ENCODE results near the gene PCDHGC4.

Gene PCDHGC4

GRCh38 chr5:141441571-141442170, 43.2 kb upstream of the PCDHGC4 start:
- Histone ChIP-seq H3K27me3 (ENCODE audit: control insufficient read depth in 1 of 2, insufficient read depth in 1 of 2, low read length in 2 of 2) (no peaks in the 10 kb centered on the region), H2BK12ac (ENCODE audit: low read length in 2 of 2) (no peak overlapping the region), H3K9ac (ENCODE audit: low read length) (no peak overlapping the region), H3K14ac (ENCODE audit: low read length in 2 of 2) (no peak overlapping the region), H2AFZ (ENCODE audit: low read depth, low read length) (no peak overlapping the region), H3K27ac (ENCODE audit: low read length, poor library complexity, severe bottlenecking) (no peak overlapping the region), H2BK15ac (ENCODE audit: low read depth, poor library complexity, severe bottlenecking) (no peak overlapping the region), H3K4me3 (ENCODE audit: insufficient read depth in 1 of 2, low read depth in 1 of 2, low read length in 2 of 2) (peak overlapping the region in 1 of 2 experiments; percentile 7), H3K4ac (ENCODE audit: low read depth in 1 of 2, low read length in 2 of 2) (no peak overlapping the region), H3K36me3 (ENCODE audit: control insufficient read depth in 1 of 2, insufficient read depth in 2 of 2, low read depth in 1 of 2, low read length in 2 of 2) (peaks cover 7 to 9% of the 10 kb centered on the region in 2 experiments), H2AK5ac (ENCODE audit: low read length, severe bottlenecking) (peak overlapping the region; percentile 13), H3K4me2 (ENCODE audit: low read length, poor library complexity, severe bottlenecking) (no peak overlapping the region), H3K79me1 (replicated peaks; ENCODE audit: low read length, poor library complexity, severe bottlenecking) (peaks cover 25% of the 10 kb centered on the region), H3K9me3 (ENCODE audit: control insufficient read depth, low read length) (peaks cover 10% of the 10 kb centered on the region), H3K4me1 (ENCODE audit: control insufficient read depth, insufficient read depth, low read depth, low read length) (peaks cover 5% of the 10 kb centered on the region), H3K18ac (ENCODE audit: low read depth in 1 of 2, low read length in 2 of 2) (no peak overlapping the region), H2BK5ac (ENCODE audit: low read depth, low read length, poor library complexity, severe bottlenecking) (no peak overlapping the region), H2BK120ac (ENCODE audit: low read depth, low read length) (no peak overlapping the region), H4K91ac (ENCODE audit: low read length) (no peak overlapping the region), H3K23ac (ENCODE audit: low read length in 2 of 2) (no peak overlapping the region), H4K8ac (ENCODE audit: low read length) (no peak overlapping the region)
- no peak for DNase-seq
- WGBS: 99% methylated on average over 45 of the region's 50 CpGs

GRCh38 chr5:141465351-141465750, 19.5 kb upstream of the PCDHGC4 start:
- peaks cover 2% of the 10 kb centered on the region for H3K4me1 ChIP-seq (ENCODE audit: control insufficient read depth, insufficient read depth, low read depth, low read length)
- H2BK120ac ChIP-seq (ENCODE audit: low read depth, low read length): no peak overlapping the region
- H2AK5ac ChIP-seq (ENCODE audit: low read length, severe bottlenecking): no peak overlapping the region
- H4K8ac ChIP-seq (ENCODE audit: low read length): no peak overlapping the region
- no peaks in the 10 kb centered on the region for H3K27me3 ChIP-seq (ENCODE audit: control insufficient read depth in 1 of 2, insufficient read depth in 1 of 2, low read length in 2 of 2)
- H3K36me3 ChIP-seq (ENCODE audit: control insufficient read depth in 1 of 2, insufficient read depth in 2 of 2, low read depth in 1 of 2, low read length in 2 of 2): peaks cover 0 to 8% of the 10 kb centered on the region in 2 experiments
- peak; percentile 22 for DNase-seq
- H3K4ac ChIP-seq (ENCODE audit: low read depth in 1 of 2, low read length in 2 of 2): no peak overlapping the region
- H3K14ac ChIP-seq (ENCODE audit: low read length in 2 of 2): no peak overlapping the region
- peaks cover 10% of the 10 kb centered on the region for H3K79me1 ChIP-seq (replicated peaks; ENCODE audit: low read length, poor library complexity, severe bottlenecking)
- 98% methylated on average over 3 of the region's 3 CpGs for WGBS
- no peak overlapping the region for H3K18ac ChIP-seq (ENCODE audit: low read depth in 1 of 2, low read length in 2 of 2)
- H3K4me3 ChIP-seq (ENCODE audit: insufficient read depth in 1 of 2, low read depth in 1 of 2, low read length in 2 of 2): no peak overlapping the region
- no peak overlapping the region for H2BK12ac ChIP-seq (ENCODE audit: low read length in 2 of 2)
- H3K4me2 ChIP-seq (ENCODE audit: low read length, poor library complexity, severe bottlenecking): no peak overlapping the region
- no peak overlapping the region for H4K91ac ChIP-seq (ENCODE audit: low read length)
- H3K9ac ChIP-seq (ENCODE audit: low read length): no peak overlapping the region
- H3K27ac ChIP-seq (ENCODE audit: low read length, poor library complexity, severe bottlenecking): peak overlapping the region; percentile 28
- H2BK15ac ChIP-seq (ENCODE audit: low read depth, poor library complexity, severe bottlenecking): no peak overlapping the region
- H2BK5ac ChIP-seq (ENCODE audit: low read depth, low read length, poor library complexity, severe bottlenecking): no peak overlapping the region
- no peak overlapping the region for H3K23ac ChIP-seq (ENCODE audit: low read length in 2 of 2)
- no peak overlapping the region for H2AFZ ChIP-seq (ENCODE audit: low read depth, low read length)
- H3K9me3 ChIP-seq (ENCODE audit: control insufficient read depth, low read length): no peaks in the 10 kb centered on the region

GRCh38 chr5:141475625-141476131, 9.2 kb upstream of the PCDHGC4 start, which contains the start of gene PCDHGC3:
TSS of gene PCDHGC3 (plus strand) at chr5:141475966. CDS start at chr5:141476117, 151 bp downstream.
- peak within 1 kb of the TSS; percentile 3 for H4K91ac ChIP-seq (ENCODE audit: low read length)
- H3K4me3 ChIP-seq (ENCODE audit: insufficient read depth in 1 of 2, low read depth in 1 of 2, low read length in 2 of 2): peak within 1 kb of the TSS; percentile 55 to 88
- H3K4me1 ChIP-seq (ENCODE audit: control insufficient read depth, insufficient read depth, low read depth, low read length): peaks cover 20% of the 10 kb centered on the region
- H3K9me3 ChIP-seq (ENCODE audit: control insufficient read depth, low read length): no peaks in the 10 kb centered on the region
- no peak within 1 kb of the TSS for H2BK12ac ChIP-seq (ENCODE audit: low read length in 2 of 2)
- peaks cover 24% of the 10 kb centered on the region for H3K79me1 ChIP-seq (replicated peaks; ENCODE audit: low read length, poor library complexity, severe bottlenecking)
- H2BK15ac ChIP-seq (ENCODE audit: low read depth, poor library complexity, severe bottlenecking): peak within 1 kb of the TSS; percentile 44
- H3K23ac ChIP-seq (ENCODE audit: low read length in 2 of 2): no peak within 1 kb of the TSS
- H2BK5ac ChIP-seq (ENCODE audit: low read depth, low read length, poor library complexity, severe bottlenecking): no peak within 1 kb of the TSS
- H3K4me2 ChIP-seq (ENCODE audit: low read length, poor library complexity, severe bottlenecking): peak within 1 kb of the TSS; percentile 66
- no peak within 1 kb of the TSS for H2AK5ac ChIP-seq (ENCODE audit: low read length, severe bottlenecking)
- H3K14ac ChIP-seq (ENCODE audit: low read length in 2 of 2): peak within 1 kb of the TSS in 1 of 2 experiments; percentile 37
- H3K36me3 ChIP-seq (ENCODE audit: control insufficient read depth in 1 of 2, insufficient read depth in 2 of 2, low read depth in 1 of 2, low read length in 2 of 2): peaks cover 19 to 24% of the 10 kb centered on the region in 2 experiments
- H3K18ac ChIP-seq (ENCODE audit: low read depth in 1 of 2, low read length in 2 of 2): peak within 1 kb of the TSS; percentile 1 to 7
- peak within 1 kb of the TSS; percentile 87 for H3K27ac ChIP-seq (ENCODE audit: low read length, poor library complexity, severe bottlenecking)
- H2BK120ac ChIP-seq (ENCODE audit: low read depth, low read length): no peak within 1 kb of the TSS
- peak within 1 kb of the TSS; percentile 93 for H3K9ac ChIP-seq (ENCODE audit: low read length)
- peak within 1 kb of the TSS; percentile 34 for H2AFZ ChIP-seq (ENCODE audit: low read depth, low read length)
- H4K8ac ChIP-seq (ENCODE audit: low read length): peak within 1 kb of the TSS; percentile 28
- peak; percentile 95 for DNase-seq
- 2% methylated on average over 28 of the region's 28 CpGs for WGBS
- no peaks in the 10 kb centered on the region for H3K27me3 ChIP-seq (ENCODE audit: control insufficient read depth in 1 of 2, insufficient read depth in 1 of 2, low read length in 2 of 2)
- H3K4ac ChIP-seq (ENCODE audit: low read depth in 1 of 2, low read length in 2 of 2): peak within 1 kb of the TSS in 1 of 2 experiments; percentile 59

- WGBS: 15% methylated on average over 55 of the region's 58 CpGs
- no peak overlapping the region for H3K23ac ChIP-seq (ENCODE audit: low read length in 2 of 2)
- peak overlapping the region; percentile 1 to 7 for H3K18ac ChIP-seq (ENCODE audit: low read depth in 1 of 2, low read length in 2 of 2)
- peak overlapping the region in 1 of 2 experiments; percentile 37 for H3K14ac ChIP-seq (ENCODE audit: low read length in 2 of 2)
- no peak overlapping the region for H2AK5ac ChIP-seq (ENCODE audit: low read length, severe bottlenecking)
- H3K36me3 ChIP-seq (ENCODE audit: control insufficient read depth in 1 of 2, insufficient read depth in 2 of 2, low read depth in 1 of 2, low read length in 2 of 2): peaks cover 21 to 29% of the 10 kb centered on the region in 2 experiments
- no peak overlapping the region for H2BK5ac ChIP-seq (ENCODE audit: low read depth, low read length, poor library complexity, severe bottlenecking)
- H2BK12ac ChIP-seq (ENCODE audit: low read length in 2 of 2): no peak overlapping the region
- peak overlapping the region; percentile 93 for H3K9ac ChIP-seq (ENCODE audit: low read length)
- peaks cover 21% of the 10 kb centered on the region for H3K4me1 ChIP-seq (ENCODE audit: control insufficient read depth, insufficient read depth, low read depth, low read length)
- no peaks in the 10 kb centered on the region for H3K27me3 ChIP-seq (ENCODE audit: control insufficient read depth in 1 of 2, insufficient read depth in 1 of 2, low read length in 2 of 2)
- H4K8ac ChIP-seq (ENCODE audit: low read length): peak overlapping the region; percentile 28
- H4K91ac ChIP-seq (ENCODE audit: low read length): peak overlapping the region; percentile 3
- peak overlapping the region; percentile 34 for H2AFZ ChIP-seq (ENCODE audit: low read depth, low read length)
- no peak overlapping the region for H2BK120ac ChIP-seq (ENCODE audit: low read depth, low read length)
- H2BK15ac ChIP-seq (ENCODE audit: low read depth, poor library complexity, severe bottlenecking): peak overlapping the region; percentile 44
- H3K9me3 ChIP-seq (ENCODE audit: control insufficient read depth, low read length): no peaks in the 10 kb centered on the region
- H3K4me3 ChIP-seq (ENCODE audit: insufficient read depth in 1 of 2, low read depth in 1 of 2, low read length in 2 of 2): peak overlapping the region; percentile 55 to 88
- peaks cover 24% of the 10 kb centered on the region for H3K79me1 ChIP-seq (replicated peaks; ENCODE audit: low read length, poor library complexity, severe bottlenecking)
- peak overlapping the region in 1 of 2 experiments; percentile 59 for H3K4ac ChIP-seq (ENCODE audit: low read depth in 1 of 2, low read length in 2 of 2)
- H3K27ac ChIP-seq (ENCODE audit: low read length, poor library complexity, severe bottlenecking): peak overlapping the region; percentile 87
- DNase-seq: peak; percentile 82
- H3K4me2 ChIP-seq (ENCODE audit: low read length, poor library complexity, severe bottlenecking): peak overlapping the region; percentile 66
Observed at GRCh38 chr5:141476132-141476911, 8.5 kb upstream of the PCDHGC4 start.
